Measurements from ENCODE around the gene MRPL19. TPM values are rescaled to one million over a fixed set of nuclear protein-coding genes. Genes with fewer than 3 reads are reported as not detected.
A peak's percentile ranks its signal among the peaks of the same experiment; 100 is the strongest.

Gene MRPL19
- total and polyA plus RNA-seq, 2 of the 13 experiments (the other 11 are each of a cell fraction or from before 2014, with no cell fraction given) = 43.2 to 163 TPM

- peak; percentile 100 for TF ChIP-seq MXD3 (CRISPR knock-in tag; IDR thresholded peaks at IDR 0.05)
- peak; percentile 92 for TF ChIP-seq ZBTB7A (CRISPR knock-in tag; IDR thresholded peaks at IDR 0.05)
- peak; percentile 39 for TF ChIP-seq TBL1XR1 (IDR thresholded peaks at IDR 0.05; ENCODE audit: borderline replicate concordance, low read length, partially characterized antibody)
- TF ChIP-seq, protein P1, sequence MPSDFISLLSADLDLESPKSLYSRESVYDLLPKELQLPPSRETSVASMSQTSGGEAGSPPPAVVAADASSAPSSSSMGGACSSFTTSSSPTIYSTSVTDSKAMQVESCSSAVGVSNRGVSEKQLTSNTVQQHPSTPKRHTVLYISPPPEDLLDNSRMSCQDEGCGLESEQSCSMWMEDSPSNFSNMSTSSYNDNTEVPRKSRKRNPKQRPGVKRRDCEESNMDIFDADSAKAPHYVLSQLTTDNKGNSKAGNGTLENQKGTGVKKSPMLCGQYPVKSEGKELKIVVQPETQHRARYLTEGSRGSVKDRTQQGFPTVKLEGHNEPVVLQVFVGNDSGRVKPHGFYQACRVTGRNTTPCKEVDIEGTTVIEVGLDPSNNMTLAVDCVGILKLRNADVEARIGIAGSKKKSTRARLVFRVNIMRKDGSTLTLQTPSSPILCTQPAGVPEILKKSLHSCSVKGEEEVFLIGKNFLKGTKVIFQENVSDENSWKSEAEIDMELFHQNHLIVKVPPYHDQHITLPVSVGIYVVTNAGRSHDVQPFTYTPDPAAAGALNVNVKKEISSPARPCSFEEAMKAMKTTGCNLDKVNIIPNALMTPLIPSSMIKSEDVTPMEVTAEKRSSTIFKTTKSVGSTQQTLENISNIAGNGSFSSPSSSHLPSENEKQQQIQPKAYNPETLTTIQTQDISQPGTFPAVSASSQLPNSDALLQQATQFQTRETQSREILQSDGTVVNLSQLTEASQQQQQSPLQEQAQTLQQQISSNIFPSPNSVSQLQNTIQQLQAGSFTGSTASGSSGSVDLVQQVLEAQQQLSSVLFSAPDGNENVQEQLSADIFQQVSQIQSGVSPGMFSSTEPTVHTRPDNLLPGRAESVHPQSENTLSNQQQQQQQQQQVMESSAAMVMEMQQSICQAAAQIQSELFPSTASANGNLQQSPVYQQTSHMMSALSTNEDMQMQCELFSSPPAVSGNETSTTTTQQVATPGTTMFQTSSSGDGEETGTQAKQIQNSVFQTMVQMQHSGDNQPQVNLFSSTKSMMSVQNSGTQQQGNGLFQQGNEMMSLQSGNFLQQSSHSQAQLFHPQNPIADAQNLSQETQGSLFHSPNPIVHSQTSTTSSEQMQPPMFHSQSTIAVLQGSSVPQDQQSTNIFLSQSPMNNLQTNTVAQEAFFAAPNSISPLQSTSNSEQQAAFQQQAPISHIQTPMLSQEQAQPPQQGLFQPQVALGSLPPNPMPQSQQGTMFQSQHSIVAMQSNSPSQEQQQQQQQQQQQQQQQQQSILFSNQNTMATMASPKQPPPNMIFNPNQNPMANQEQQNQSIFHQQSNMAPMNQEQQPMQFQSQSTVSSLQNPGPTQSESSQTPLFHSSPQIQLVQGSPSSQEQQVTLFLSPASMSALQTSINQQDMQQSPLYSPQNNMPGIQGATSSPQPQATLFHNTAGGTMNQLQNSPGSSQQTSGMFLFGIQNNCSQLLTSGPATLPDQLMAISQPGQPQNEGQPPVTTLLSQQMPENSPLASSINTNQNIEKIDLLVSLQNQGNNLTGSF (CRISPR knock-in tag; IDR thresholded peaks at IDR 0.05) = peak; percentile 100
- TF ChIP-seq RFX1 (IDR thresholded peaks at IDR 0.05) = no peak
- peak; percentile 98 for TF ChIP-seq ERF (CRISPR knock-in tag; IDR thresholded peaks at IDR 0.05)
- no peak for TF ChIP-seq SIN3A (IDR thresholded peaks at IDR 0.05; ENCODE audit: borderline replicate concordance, low read depth, low read length)
- TF ChIP-seq ZNF83 (CRISPR knock-in tag; IDR thresholded peaks at IDR 0.05; ENCODE audit: borderline replicate concordance) = peak; percentile 99
- peak; percentile 100 for TF ChIP-seq ZNF879 (CRISPR knock-in tag; IDR thresholded peaks at IDR 0.05)
- TF ChIP-seq ZNF850 (CRISPR knock-in tag; conservative IDR thresholded peaks at IDR 0.05) = peak; percentile 96
- peak; percentile 100 for TF ChIP-seq EED (CRISPR knock-in tag; IDR thresholded peaks at IDR 0.05)
- TF ChIP-seq ZNF788 (CRISPR knock-in tag; IDR thresholded peaks at IDR 0.05; ENCODE audit: borderline replicate concordance) = peak; percentile 97
- TF ChIP-seq ZFP36L2 (CRISPR knock-in tag; IDR thresholded peaks at IDR 0.05) = peak; percentile 83; the same call in 1 of the 2 replicates
- peak; percentile 99 for TF ChIP-seq KLF13 (CRISPR knock-in tag; IDR thresholded peaks at IDR 0.05)
- TF ChIP-seq ZNF781 (CRISPR knock-in tag; IDR thresholded peaks at IDR 0.05; ENCODE audit: borderline replicate concordance, not compliant biosample characterization) = peak; percentile 99
- TF ChIP-seq, protein P2, sequence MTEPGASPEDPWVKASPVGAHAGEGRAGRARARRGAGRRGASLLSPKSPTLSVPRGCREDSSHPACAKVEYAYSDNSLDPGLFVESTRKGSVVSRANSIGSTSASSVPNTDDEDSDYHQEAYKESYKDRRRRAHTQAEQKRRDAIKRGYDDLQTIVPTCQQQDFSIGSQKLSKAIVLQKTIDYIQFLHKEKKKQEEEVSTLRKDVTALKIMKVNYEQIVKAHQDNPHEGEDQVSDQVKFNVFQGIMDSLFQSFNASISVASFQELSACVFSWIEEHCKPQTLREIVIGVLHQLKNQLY (CRISPR knock-in tag; IDR thresholded peaks at IDR 0.05) = peak; percentile 64; the same call in 1 of the 2 replicates
- TF ChIP-seq ZNF280D (CRISPR knock-in tag; IDR thresholded peaks at IDR 0.05) = peak; percentile 94
- TF ChIP-seq, protein P3, sequence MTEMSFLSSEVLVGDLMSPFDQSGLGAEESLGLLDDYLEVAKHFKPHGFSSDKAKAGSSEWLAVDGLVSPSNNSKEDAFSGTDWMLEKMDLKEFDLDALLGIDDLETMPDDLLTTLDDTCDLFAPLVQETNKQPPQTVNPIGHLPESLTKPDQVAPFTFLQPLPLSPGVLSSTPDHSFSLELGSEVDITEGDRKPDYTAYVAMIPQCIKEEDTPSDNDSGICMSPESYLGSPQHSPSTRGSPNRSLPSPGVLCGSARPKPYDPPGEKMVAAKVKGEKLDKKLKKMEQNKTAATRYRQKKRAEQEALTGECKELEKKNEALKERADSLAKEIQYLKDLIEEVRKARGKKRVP (CRISPR knock-in tag; IDR thresholded peaks at IDR 0.05) = peak in 1 of 2 experiments; percentile 90; a peak in 2 of 4 replicates
- peak; percentile 96 for TF ChIP-seq SP4 (CRISPR knock-in tag; IDR thresholded peaks at IDR 0.05)
These were observed 64.1 kb downstream of the MRPL19 start, which contains the start of gene GCFC2 (continued) for GRCh38 chr2:75710577-75711253.

Data from HepG2 (cell line).